Liver (tissue), 9 donors: ENCODE results near the gene MAN1A2. TPM values are rescaled to one million over a fixed set of nuclear protein-coding genes. Genes with fewer than 3 reads are reported as not detected.

Experiments
- DNase-seq: peaks from one replicate; pipeline ENCODE4 v3.0.0-alpha.2; 2017; ENCODE audit warnings: low spot score
- H3K27ac ChIP-seq, 2 donors: one replicate each; pipeline ENCODE4 v1.7.0; 2013; ENCODE audit warnings: inconsistent platforms in 2 of 2, low read length in 2 of 2, control low read depth in 1 of 2, low read depth in 1 of 2, mild to moderate bottlenecking in 1 of 2
- H3K27me3 ChIP-seq, 4 donors: one replicate each; pipeline versions ENCODE4 v1.6.1 to v1.7.0; 2013; ENCODE audit warnings: low read length in 3 of 4, inconsistent platforms in 1 of 4, mild to moderate bottlenecking in 1 of 4, moderate library complexity in 1 of 4; ENCODE audit not compliant: control insufficient read depth in 4 of 4, insufficient read depth in 4 of 4
- H3K36me3 ChIP-seq, 4 donors: one replicate each; pipeline versions ENCODE4 v1.6.1 to v1.7.0; 2013; ENCODE audit warnings: low read length in 3 of 4, mild to moderate bottlenecking in 3 of 4, low read depth in 1 of 4, moderate library complexity in 1 of 4; ENCODE audit not compliant: control insufficient read depth in 4 of 4, insufficient read depth in 3 of 4
- H3K4me1 ChIP-seq, 4 donors: one replicate each; pipeline versions ENCODE4 v1.6.1 to v1.7.0; 2013; ENCODE audit warnings: low read length in 3 of 4, mild to moderate bottlenecking in 3 of 4, moderate library complexity in 1 of 4; ENCODE audit not compliant: control insufficient read depth in 4 of 4, insufficient read depth in 4 of 4
- H3K4me3 ChIP-seq, 3 donors: one replicate each; pipeline versions ENCODE4 v1.6.1 to v1.7.0; 2013; ENCODE audit warnings: low read length in 3 of 3, control low read depth in 1 of 3, low read depth in 1 of 3, mild to moderate bottlenecking in 1 of 3
- H3K9ac ChIP-seq, 2 donors: one replicate each; pipeline ENCODE4 v1.7.0; 2013; ENCODE audit warnings: low read length in 2 of 2, mild to moderate bottlenecking in 2 of 2, moderate library complexity in 2 of 2, control low read depth in 1 of 2, low read depth in 1 of 2
- H3K9me3 ChIP-seq, 4 donors: one replicate each; pipeline versions ENCODE4 v1.6.1 to v1.7.0; 2013; ENCODE audit warnings: low read length in 3 of 4; ENCODE audit not compliant: control insufficient read depth in 4 of 4
- ATF3 ChIP-seq: IDR thresholded peaks from 2 replicates; pipeline ENCODE4 v1.6.1; 2016; ENCODE audit warnings: antibody characterized with exemption
- CTCF ChIP-seq: fragments of 150-350 bp; IDR thresholded peaks from 2 replicates; pipeline ENCODE4 v1.5.1; 2017; ENCODE audit warnings: improper control_type of control experiment, low read depth, low read length; ENCODE audit not compliant: missing input control
- EGR1 ChIP-seq, 2 donors: IDR thresholded peaks; 2 replicates each; pipeline ENCODE4 v1.6.1; 2016 to 2018; ENCODE audit warnings: antibody characterized with exemption in 2 of 2, low read depth in 2 of 2
- FOXA1 ChIP-seq: IDR thresholded peaks from 2 replicates; pipeline ENCODE4 v1.6.1; 2016; ENCODE audit warnings: antibody characterized with exemption
- FOXA2 ChIP-seq: IDR thresholded peaks from 2 replicates; pipeline ENCODE4 v1.6.1; 2016; ENCODE audit warnings: antibody characterized with exemption
- GABPA ChIP-seq, 2 donors: IDR thresholded peaks in 1 of 2; conservative IDR thresholded peaks in 1 of 2; 2 replicates each; pipeline ENCODE4 v1.6.1; 2016; ENCODE audit warnings: antibody characterized with exemption in 2 of 2, mild to moderate bottlenecking in 1 of 2, moderate library complexity in 1 of 2
- HNF4A ChIP-seq, 2 donors: conservative IDR thresholded peaks; 2 replicates each; pipeline ENCODE4 v1.6.1; 2016; ENCODE audit warnings: antibody characterized with exemption in 2 of 2, mild to moderate bottlenecking in 2 of 2
- HNF4G ChIP-seq: IDR thresholded peaks from 2 replicates; pipeline ENCODE4 v1.6.1; 2016; ENCODE audit warnings: antibody characterized with exemption
- JUND ChIP-seq, 2 donors: IDR thresholded peaks; 2 replicates each; pipeline ENCODE4 v1.6.1; 2016; ENCODE audit warnings: antibody characterized with exemption in 2 of 2
- NR2F2 ChIP-seq: IDR thresholded peaks from 2 replicates; pipeline ENCODE4 v1.6.1; 2016; ENCODE audit warnings: antibody characterized with exemption
- RAD21 ChIP-seq, 2 donors: IDR thresholded peaks; 2 replicates each; pipeline ENCODE4 v1.6.1; 2016; ENCODE audit warnings: antibody characterized with exemption in 2 of 2, mild to moderate bottlenecking in 2 of 2
- RXRA ChIP-seq, 2 donors: IDR thresholded peaks; 2 replicates each; pipeline ENCODE4 v1.6.1; 2017 to 2018; ENCODE audit warnings: antibody characterized with exemption in 2 of 2, mild to moderate bottlenecking in 1 of 2
- SP1 ChIP-seq: IDR thresholded peaks from 2 replicates; pipeline ENCODE4 v1.6.1; 2018; ENCODE audit warnings: antibody characterized with exemption, mild to moderate bottlenecking
- TAF1 ChIP-seq: conservative IDR thresholded peaks from 2 replicates; pipeline ENCODE4 v1.6.1; 2016; ENCODE audit warnings: antibody characterized with exemption, mild to moderate bottlenecking
- YY1 ChIP-seq: IDR thresholded peaks from 2 replicates; pipeline ENCODE4 v1.6.1; 2016; ENCODE audit warnings: antibody characterized with exemption, mild to moderate bottlenecking
- WGBS: extraction: QIAGEN DNeasy Blood & Tissue Kit; methylation state at CpG from one replicate; pipeline ENCODE4 v1.1.7; 2013; 5-methylcytosine and 5-hydroxymethylcytosine counted together
- polyA plus RNA-seq, 2 donors: library from polyadenylated mRNA; stranded (reverse) in 1 of 2; unstranded in 1 of 2; fragments of 200-250 nt in 1 of 2; fragments of >200 nt in 1 of 2; fragmentation: Nextera tagmentation in 1 of 2; extraction: Ambion mirVana in 1 of 2; gene quantifications; one replicate each; pipeline versions ENCODE4 v1.2.1 to v1.2.3, GENCODE V29; 2013 to 2015
- total RNA-seq, 2 donors: library from RNA; depleted of rRNA; stranded (reverse); fragments of >200 nt; gene quantifications; one replicate each; pipeline ENCODE4 v1.2.3, GENCODE V29; 2014
- TF ChIP-seq, protein P1 (sequence below): IDR thresholded peaks from 2 replicates; pipeline ENCODE4 v1.6.1; 2016; ENCODE audit warnings: antibody characterized with exemption, mild to moderate bottlenecking
- TF ChIP-seq, protein P2 (sequence below): IDR thresholded peaks from 2 replicates; pipeline ENCODE4 v1.6.1; 2016; ENCODE audit warnings: antibody characterized with exemption
- TF ChIP-seq, protein P3 (sequence below): IDR thresholded peaks from 2 replicates; pipeline ENCODE4 v1.6.1; 2016; ENCODE audit warnings: antibody characterized with exemption
- donor health status: healthy.
- donor health status: healthy.
- donor health status: healthy.
- donor health status: healthy.
- donor health status: healthy.

MAN1A2 gene
- total and polyA plus RNA-seq, 4 donors, result 10.9 to 58.7 (median 25.1) TPM

- TF ChIP-seq, protein P1, sequence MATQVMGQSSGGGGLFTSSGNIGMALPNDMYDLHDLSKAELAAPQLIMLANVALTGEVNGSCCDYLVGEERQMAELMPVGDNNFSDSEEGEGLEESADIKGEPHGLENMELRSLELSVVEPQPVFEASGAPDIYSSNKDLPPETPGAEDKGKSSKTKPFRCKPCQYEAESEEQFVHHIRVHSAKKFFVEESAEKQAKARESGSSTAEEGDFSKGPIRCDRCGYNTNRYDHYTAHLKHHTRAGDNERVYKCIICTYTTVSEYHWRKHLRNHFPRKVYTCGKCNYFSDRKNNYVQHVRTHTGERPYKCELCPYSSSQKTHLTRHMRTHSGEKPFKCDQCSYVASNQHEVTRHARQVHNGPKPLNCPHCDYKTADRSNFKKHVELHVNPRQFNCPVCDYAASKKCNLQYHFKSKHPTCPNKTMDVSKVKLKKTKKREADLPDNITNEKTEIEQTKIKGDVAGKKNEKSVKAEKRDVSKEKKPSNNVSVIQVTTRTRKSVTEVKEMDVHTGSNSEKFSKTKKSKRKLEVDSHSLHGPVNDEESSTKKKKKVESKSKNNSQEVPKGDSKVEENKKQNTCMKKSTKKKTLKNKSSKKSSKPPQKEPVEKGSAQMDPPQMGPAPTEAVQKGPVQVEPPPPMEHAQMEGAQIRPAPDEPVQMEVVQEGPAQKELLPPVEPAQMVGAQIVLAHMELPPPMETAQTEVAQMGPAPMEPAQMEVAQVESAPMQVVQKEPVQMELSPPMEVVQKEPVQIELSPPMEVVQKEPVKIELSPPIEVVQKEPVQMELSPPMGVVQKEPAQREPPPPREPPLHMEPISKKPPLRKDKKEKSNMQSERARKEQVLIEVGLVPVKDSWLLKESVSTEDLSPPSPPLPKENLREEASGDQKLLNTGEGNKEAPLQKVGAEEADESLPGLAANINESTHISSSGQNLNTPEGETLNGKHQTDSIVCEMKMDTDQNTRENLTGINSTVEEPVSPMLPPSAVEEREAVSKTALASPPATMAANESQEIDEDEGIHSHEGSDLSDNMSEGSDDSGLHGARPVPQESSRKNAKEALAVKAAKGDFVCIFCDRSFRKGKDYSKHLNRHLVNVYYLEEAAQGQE, result no peak
- no peak for TF ChIP-seq RAD21 (IDR thresholded peaks at IDR 0.05)
- peak; percentile 81 for TF ChIP-seq FOXA2
- no peak for TF ChIP-seq HNF4G
- TF ChIP-seq SP1, result peak; percentile 20
- TF ChIP-seq, protein P2, sequence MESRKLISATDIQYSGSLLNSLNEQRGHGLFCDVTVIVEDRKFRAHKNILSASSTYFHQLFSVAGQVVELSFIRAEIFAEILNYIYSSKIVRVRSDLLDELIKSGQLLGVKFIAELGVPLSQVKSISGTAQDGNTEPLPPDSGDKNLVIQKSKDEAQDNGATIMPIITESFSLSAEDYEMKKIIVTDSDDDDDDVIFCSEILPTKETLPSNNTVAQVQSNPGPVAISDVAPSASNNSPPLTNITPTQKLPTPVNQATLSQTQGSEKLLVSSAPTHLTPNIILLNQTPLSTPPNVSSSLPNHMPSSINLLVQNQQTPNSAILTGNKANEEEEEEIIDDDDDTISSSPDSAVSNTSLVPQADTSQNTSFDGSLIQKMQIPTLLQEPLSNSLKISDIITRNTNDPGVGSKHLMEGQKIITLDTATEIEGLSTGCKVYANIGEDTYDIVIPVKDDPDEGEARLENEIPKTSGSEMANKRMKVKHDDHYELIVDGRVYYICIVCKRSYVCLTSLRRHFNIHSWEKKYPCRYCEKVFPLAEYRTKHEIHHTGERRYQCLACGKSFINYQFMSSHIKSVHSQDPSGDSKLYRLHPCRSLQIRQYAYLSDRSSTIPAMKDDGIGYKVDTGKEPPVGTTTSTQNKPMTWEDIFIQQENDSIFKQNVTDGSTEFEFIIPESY, result no peak
- no peak for TF ChIP-seq EGR1 (IDR thresholded peaks at IDR 0.05; ENCODE audit: low read depth in 2 of 2)
- no peak for TF ChIP-seq JUND (IDR thresholded peaks at IDR 0.05)
- TF ChIP-seq CTCF, result no peak
- TF ChIP-seq, protein P3, sequence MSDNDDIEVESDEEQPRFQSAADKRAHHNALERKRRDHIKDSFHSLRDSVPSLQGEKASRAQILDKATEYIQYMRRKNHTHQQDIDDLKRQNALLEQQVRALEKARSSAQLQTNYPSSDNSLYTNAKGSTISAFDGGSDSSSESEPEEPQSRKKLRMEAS, result peak; percentile 39
- peak; percentile 24 for TF ChIP-seq FOXA1
- TF ChIP-seq ATF3, result no peak
- peak; percentile 67 to 68 for TF ChIP-seq RXRA (IDR thresholded peaks at IDR 0.05)
- TF ChIP-seq HNF4A (conservative IDR thresholded peaks at IDR 0.05), result peak; percentile 51 to 75
- no peak for TF ChIP-seq GABPA (IDR thresholded peaks at IDR 0.05 in 1 of 2, conservative IDR thresholded peaks at IDR 0.05 in 1 of 2)
- peak; percentile 78 for TF ChIP-seq NR2F2
- TF ChIP-seq TAF1, result no peak
- peak; percentile 16 for TF ChIP-seq YY1
- no peak for DNase-seq
- Histone ChIP-seq H3K9me3 (no peaks in the 10 kb centered on the region), H3K27ac (peak overlapping the region in 1 of 2 donors; percentile 16), H3K4me1 (peaks cover 3 to 15% (median 10%) of the 10 kb centered on the region in 4 donors), H3K9ac (no peak overlapping the region), H3K27me3 (no peaks in the 10 kb centered on the region), H3K36me3 (no peaks in the 10 kb centered on the region), H3K4me3 (no peak overlapping the region)
- WGBS, result 37% methylated on average over 4 of the region's 4 CpGs
These were observed 159.8 kb downstream of the MAN1A2 start for GRCh38 chr1:117527074-117527473.
